HG03558 (cell line): ENCODE results near the gene OSR1.
"Not testable (repeated sequence)": the region's sequence is repeated elsewhere in the genome, so short reads cannot be mapped to it uniquely, and the experiment has no call there.

Source experiments
- ATAC-seq: cut with Tn5 transposase; IDR thresholded peaks from one replicate; pipeline ENCODE4 v1.9.1; 2021; ENCODE audit warnings: moderate number of reproducible peaks; ENCODE audit not compliant: unreplicated experiment; ENCODE audit errors: extremely low read depth

Gene OSR1

DNA sequence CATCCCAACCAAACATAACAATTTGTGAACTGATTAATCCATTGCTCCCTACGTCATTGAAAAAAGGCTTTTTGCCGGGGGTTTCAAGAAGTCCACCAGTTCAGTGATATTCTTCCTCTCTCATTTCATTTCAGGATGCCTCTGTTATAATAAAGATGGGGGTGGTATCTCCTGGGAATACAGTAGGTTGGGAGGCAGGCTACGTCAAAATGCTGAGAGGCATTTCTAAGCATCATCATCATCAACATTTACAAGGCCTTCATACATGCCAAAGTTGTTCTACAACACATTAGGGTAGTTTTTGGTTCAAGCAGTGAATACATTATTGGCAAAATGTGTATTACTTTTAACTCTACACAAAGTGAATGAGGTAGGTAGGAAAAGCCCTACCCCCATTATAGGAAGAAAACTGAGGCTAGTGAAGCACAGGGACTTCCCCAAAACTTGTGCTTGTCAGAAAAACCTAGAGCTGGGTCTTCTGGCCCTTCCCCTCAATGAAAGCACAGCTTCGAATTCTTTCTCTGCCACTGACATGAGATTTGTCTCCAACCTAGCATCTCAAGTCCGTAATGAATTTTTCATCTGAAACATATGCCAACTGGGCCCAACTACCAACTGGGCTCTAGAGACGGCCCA, 11.3 kb downstream of the OSR1 start:
- ATAC-seq, result peak; percentile 3

DNA sequence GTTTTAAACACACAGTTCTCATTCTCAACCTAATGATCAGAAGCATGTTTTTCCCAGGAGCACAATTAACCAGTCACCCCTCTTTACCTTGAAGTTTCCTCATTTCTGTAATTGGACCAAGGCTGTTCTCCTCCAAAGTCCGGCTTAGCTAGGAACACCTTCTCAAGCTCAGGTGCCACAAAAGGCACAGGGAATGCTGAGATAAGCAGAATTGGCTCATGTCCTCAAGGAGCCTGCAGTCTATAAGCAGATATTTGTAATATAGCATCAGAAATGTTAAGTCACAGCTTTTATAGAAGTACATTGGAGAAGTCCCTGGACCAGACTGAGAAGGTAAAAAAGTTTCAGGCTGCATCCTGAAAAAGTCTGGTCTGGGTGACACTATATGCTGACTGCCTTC, 20.7 kb downstream of the OSR1 start:
- ATAC-seq, result no peak

DNA sequence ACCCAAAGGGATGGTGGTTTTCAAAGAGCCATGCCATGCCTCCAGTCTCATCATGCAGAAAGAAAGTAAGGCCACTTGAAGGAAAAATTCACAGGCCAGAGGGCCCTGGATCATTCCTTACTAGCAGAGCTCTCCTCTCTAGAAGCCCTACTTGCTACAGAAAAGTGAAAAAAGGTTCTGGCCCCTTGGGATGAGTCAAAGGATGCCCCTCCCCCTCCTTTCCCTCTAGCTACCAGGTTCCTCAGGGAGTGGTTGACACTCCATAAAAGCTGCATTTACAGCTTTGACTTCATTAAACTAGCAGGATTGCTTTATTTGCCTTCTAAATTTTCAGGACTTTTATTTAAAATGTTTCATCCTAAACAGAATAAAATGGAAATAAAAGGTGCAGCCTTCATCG, 21.2 kb downstream of the OSR1 start:
- ATAC-seq, result no peak

DNA sequence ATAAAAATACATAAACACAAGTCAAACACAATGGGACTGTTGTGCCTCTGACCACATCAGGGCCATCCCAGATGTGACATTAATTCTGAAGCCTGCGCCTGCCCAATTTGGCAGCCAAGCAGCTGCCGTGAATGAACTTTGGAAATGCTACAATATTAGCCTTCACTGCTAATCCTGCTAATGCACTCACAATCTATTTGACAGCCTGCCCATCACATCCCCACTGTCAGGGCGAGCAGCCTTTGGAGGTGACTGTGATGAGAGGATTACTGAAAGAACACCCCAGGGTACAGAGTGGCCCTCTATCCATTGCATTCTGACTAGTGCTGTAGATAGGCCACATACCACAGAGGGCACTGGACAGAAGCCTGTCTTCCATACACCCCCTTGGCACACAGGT, 21.6 kb downstream of the OSR1 start:
- no peak for ATAC-seq

DNA sequence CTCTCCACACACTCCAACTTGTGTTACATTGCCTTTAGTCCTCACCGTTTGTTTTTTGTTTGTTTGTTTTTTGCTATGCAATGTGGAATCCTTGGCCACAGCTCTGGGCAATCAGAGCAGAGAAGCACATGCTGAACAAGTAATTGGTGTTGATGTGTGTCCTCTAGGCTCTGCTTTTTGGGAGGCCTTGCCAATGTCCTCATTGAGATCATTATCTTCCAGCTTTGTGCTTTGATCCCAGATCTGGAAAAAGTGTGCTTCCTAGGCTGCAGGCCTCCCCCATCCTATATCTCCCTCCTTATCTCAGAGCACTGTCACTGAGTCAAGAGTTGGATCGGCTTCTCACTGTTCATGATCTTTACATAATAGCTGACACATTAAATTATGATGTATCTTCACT, 25.9 kb downstream of the OSR1 start:
- no peak for ATAC-seq

DNA sequence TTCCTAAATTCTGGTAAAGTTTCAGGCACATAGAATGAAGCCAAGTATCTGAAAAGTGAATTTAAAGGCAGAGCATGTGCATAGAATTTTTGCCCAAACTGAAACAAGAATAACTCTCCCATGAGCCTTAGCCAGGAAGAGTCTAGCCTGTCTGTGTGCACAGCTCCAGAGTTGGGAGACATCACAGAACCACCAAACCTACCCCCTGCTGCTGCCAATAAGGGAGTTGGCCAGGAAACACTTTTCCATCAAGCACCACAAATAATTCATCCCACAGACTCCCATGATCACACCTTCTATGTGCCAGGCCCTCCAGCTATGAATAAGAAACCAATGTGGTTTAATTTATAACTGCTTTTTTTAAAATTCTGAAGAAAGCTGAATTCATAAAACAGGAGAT, 27.0 kb downstream of the OSR1 start:
- no peak for ATAC-seq

DNA sequence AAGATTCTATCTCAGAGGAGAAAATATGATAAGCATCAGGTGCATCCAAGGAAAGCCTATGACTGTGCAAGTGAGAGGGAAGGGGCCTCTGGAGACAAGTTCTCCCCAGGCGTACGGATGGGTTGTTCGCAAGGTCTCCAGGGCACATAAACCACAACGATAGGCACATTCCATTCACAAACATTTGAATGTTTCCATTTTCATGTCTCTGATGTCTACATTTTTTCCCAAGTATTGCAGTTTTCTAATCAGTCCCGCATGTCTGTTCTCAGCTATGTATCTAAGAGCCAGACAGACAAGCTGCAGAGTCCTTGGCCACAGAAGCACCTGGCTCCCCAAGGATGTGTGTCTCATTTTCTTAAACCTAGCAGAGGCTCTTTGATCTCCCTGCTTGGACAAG, 28.0 kb downstream of the OSR1 start:
- ATAC-seq, result no peak

DNA sequence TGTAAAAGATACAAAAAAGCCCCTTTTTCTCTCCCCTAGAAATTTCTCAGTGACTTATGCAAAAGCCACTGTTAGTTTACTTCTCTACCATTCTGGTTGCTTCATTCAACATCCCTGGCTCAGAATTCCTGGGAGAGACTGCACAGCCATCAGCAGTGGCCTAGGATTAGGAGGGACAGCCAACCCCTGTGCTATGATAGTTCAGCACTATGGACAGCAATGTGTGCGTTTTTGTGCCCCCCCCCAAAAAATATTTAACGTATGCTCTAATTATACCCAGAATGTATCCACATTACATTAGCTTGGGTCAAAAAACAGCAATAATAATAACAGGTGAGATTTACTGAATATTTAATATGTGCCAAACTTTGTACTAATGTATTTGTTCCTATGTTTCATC, 29.0 kb downstream of the OSR1 start:
- no peak for ATAC-seq

DNA sequence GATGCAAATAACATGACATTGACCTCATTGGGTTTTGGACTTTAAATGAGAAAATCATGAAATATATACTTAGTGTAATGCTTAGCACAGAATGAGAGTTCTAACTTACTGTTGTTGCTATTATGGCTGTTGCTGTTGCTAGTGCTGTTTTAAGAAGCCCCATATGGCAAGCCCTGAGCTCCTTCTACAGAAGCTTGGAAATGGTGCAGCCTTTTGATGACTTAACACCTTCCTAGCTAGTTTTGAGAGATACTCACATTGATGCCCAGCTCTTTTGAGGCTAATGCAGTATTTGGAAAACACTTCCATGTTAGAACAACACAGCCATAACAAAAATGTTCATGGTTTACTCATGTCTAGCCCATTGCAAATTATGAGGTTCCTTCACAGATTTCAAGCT, 30.9 kb downstream of the OSR1 start:
- ATAC-seq, result no peak

DNA sequence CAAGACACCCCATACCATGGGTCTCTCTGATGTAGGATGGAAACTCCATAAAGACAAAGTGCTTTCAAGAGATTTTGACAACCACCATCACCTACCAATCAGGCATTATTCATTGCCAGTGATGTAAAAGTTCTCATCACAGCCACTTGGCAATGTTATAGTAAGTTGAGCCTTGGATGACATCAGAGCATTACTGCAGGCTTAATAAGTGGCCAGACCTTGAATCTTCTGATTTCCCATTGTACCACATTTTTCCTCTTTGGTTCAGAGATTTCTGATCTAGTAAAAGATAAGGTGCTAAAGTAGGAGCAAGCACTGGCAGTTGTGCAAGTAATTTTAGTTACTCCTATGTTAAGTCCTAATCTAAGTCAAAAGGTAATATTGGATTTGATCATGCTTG, 36.5 kb downstream of the OSR1 start:
- no peak for ATAC-seq

DNA sequence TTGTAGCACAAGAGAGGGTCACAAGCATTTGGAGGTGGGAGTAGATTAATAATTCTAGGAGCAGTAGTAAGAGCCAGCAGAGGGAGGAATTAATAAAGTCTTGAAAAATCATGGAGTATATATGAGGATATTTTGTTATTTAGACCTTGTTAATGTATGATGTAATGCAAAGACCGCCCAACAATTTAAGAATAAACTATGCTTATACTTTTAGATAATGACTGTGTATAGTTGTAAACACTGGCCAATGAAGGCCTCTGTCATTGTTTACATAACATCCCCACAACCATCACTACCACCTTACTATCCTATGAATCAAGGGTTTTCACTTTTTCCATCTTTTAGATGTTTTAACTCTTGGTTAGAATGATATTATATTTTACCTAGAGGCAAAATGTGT, 37.6 kb downstream of the OSR1 start:
- no peak for ATAC-seq

DNA sequence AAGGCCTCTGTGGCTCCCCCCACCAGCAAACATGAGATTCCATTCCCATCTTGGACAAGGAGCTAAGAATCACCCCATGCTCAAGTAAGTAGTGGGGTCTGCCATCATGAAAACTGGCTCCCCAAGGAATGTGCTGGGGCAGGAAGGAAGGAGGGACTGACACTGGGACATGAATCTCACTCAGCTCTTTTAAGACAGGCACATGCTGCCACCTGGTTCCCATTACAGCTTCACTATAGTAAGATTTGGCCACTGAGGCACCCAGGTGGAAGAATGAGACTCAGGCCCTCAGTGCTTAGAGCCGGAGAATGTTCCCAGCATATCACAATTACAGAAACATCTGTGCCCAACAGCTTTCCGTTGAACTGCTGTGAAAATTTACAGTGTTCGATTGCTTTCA, 38.7 kb downstream of the OSR1 start:
- ATAC-seq, result no peak

DNA sequence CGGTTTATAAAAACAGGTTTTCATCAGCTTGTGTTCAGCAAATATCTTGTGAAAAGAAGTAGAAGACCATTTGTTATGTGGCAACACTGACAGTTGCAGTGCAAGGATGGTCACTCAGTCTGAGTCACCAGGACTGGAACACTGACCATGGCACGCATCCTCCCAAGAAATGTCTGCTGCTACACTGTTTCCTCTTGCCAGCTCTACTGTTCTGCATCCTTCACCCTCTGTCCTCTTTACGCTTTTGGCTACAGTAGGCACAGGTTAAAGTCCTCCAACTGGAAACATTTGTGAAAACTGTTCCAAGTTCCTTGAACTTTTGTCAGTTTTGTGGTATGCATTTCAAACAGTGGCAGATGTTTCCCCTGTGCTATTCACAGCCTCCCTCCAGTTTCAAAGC, 39.4 kb downstream of the OSR1 start:
- ATAC-seq, result no peak

DNA sequence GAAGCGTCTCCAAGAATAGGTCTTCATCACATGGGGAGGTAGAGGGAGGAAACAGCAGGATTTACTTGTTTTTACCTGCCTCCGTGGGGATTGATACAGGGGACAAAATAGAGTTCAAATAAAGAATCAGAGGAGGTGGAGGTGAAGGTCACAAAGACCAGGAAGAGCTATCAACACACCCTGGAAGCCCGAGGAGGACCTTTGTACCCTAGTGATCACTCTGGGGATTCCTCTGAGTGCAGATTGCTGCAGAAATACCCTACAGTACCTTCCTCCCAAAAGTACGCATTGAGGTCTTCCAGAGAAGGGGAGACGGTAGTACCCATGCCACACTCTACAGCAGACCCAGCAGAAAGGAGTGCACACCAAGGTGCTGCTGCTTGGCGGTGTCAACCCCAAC, 44.9 kb downstream of the OSR1 start:
- no peak for ATAC-seq

DNA sequence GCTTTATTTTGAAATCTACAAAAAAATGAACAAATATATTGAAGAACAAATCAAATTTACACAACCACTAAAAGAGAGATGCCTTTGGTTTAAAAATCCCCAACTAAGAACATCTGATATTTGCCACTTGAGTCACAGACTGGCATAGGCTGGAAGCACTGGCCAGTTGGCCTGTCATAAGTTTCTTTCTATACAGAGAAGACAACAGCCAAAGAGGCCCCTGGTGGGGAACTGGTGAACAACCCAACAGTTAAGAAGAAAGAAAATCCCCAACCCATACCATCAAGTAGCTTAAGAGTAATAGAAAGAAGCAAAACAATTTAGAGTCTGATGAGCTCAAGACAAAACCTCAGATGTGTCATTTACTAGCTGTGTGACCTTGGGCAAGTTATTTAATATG, 45.5 kb downstream of the OSR1 start:
- no peak for ATAC-seq

DNA sequence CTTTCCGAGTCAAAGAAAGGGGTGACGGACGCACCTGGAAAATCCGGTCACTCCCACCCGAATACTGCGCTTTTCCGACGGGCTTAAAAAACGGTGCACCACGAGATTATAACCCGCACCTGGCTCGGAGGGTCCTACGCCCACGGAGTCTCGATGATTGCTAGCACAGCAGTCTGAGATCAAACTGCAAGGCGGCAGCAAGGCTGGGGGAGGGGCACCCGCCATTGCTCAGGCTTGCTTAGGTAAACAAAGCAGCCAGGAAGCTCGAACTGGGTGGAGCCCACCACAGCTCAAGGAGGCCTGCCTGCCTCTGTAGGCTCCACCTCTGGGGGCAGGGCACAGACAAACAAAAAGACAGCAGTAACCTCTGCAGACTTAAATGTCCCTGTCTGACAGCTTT, 52.4 kb downstream of the OSR1 start:
- not testable (repeated sequence) for ATAC-seq

DNA sequence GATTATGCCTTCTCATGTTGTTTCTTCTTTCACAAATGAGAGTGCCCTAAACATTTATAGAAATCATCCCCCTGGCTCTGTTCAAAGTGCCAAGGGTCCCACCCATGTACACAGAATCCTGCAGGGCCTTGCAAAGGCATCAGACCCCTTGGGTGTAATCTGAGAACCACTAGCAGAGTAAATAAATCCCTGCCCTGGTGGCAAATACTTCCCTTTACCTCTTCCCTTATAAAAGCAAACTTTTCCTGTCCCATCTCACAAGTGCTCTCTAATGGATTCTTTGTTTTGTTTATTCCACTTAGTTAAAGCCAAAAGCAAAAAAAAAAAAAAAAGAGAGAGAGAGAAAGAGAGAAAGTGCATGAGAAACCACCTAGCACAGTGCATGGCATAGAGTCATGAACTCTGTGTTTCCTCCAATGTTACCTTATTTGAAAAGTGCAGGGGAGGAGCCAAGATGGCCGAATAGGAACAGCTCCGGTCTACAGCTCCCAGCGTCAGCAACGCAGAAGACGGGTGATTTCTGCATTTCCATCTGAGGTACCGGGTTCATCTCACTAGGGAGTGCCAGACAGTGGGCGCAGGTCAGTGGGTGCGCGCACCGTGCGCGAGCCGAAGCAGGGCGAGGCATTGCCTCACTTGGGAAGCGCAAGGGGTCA, 52.9 kb downstream of the OSR1 start:
- not testable (repeated sequence) for ATAC-seq

DNA sequence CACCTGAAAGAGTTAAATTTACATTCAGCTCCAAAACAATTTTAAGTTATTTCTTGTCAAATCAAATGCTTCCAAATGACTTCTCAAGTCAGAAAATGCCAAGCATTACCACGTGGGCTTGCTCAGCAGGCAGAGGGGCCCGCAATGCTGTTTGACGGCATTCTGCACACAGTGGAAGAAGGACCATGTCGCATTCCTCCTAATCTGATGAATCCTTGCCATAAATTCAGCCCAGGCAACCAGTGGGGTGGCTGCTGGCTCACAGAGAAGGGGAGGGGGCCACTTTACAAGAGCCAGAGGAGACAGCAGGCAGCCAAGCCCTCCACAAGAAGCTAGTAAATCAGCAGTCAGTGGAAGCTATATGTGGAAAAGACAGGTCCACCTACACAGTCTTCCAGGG, 56.7 kb downstream of the OSR1 start:
- ATAC-seq, result no peak
